Ovary (tissue), 9 donors: ENCODE measurements around the gene CYB5RL. TPM values are rescaled to one million over a fixed set of nuclear protein-coding genes. Genes with fewer than 3 reads are reported as not detected.
"Not testable (repeated sequence)": the region's sequence is repeated elsewhere in the genome, so short reads cannot be mapped to it uniquely, and the experiment has no call there.

ENCODE experiments used
- DNase-seq, 5 donors: peaks; one replicate each; pipeline ENCODE4 v3.0.0-alpha.2; 2019 to 2020
- H3K27ac ChIP-seq, 2 donors: fragments of 200-600 bp; one replicate each; pipeline versions ENCODE4 v1.5.1 to v1.8.0; 2019 to 2022
- H3K27me3 ChIP-seq: fragments of 200-600 bp; one replicate; pipeline ENCODE4 v1.8.0; 2022
- H3K36me3 ChIP-seq: fragments of 200-600 bp; sonication (generic); one replicate; pipeline ENCODE4 v1.5.1; 2019
- H3K4me1 ChIP-seq: one replicate; pipeline ENCODE4 v1.8.1; 2013; ENCODE audit warnings: mild to moderate bottlenecking, moderate library complexity; ENCODE audit not compliant: insufficient read depth
- H3K4me3 ChIP-seq: fragments of 200-600 bp; sonication (generic); one replicate; pipeline ENCODE4 v1.5.1; 2017
- H3K9me3 ChIP-seq, 2 donors: fragments of 200-600 bp in 1 of 2; sonication (generic) in 1 of 2; one replicate each; pipeline versions ENCODE4 v1.5.1 to v1.8.1; 2013 to 2019; ENCODE audit warnings: mild to moderate bottlenecking in 1 of 2, moderate library complexity in 1 of 2
- CTCF ChIP-seq, 3 donors: fragments of 450-650 bp in 2 of 3; fragments of 200-600 bp in 1 of 3; IDR thresholded peaks; one replicate each; pipeline versions ENCODE4 v1.5.1 to v1.8.0; 2016 to 2022; ENCODE audit warnings: antibody characterized with exemption in 3 of 3, mild to moderate bottlenecking in 1 of 3
- EP300 ChIP-seq: sonication (generic); formaldehyde crosslinking; IDR thresholded peaks from one replicate; pipeline ENCODE4 v1.6.1; 2017; ENCODE audit warnings: antibody characterized with exemption
- POLR2A ChIP-seq: fragments of 450-650 bp; IDR thresholded peaks from one replicate; pipeline ENCODE4 v1.6.1; 2017; ENCODE audit warnings: antibody characterized with exemption, mild to moderate bottlenecking, moderate library complexity
- WGBS, 3 donors: extraction: QIAGEN DNeasy Blood & Tissue Kit in 1 of 3; methylation state at CpG; one replicate each; pipeline versions ENCODE4 v1.1.5 to v1.1.7; 2013 to 2017; 5-methylcytosine and 5-hydroxymethylcytosine counted together
- intact Hi-C, 4 donors: fragments of 100-400 bp; cut with DNase I; formaldehyde crosslinking; loops; one replicate each; pipeline versions ENCODE4 v1.11.0 to v1.15.1; 2022 to 2023
- polyA plus RNA-seq, 2 donors: library from polyadenylated mRNA; stranded (reverse); fragments of 200-250 nt in 1 of 2; fragments of 350-450 nt in 1 of 2; fragmentation: Illumina TruSeq in 1 of 2; extraction: RNeasy Lipid Tissue Mini Kit (QIAGEN cat#74804) in 1 of 2; gene quantifications; one replicate each; pipeline ENCODE4 v1.2.3, GENCODE V29; 2013 to 2014
- total RNA-seq, 7 donors: library from RNA; depleted of rRNA in 2 of 7; stranded (reverse); fragments of >200 nt in 2 of 7; fragmentation: NEBNext Ultra II Directional in 3 of 7; extraction: Animal tissue kit (Norgen Biotek cat#: 25700) in 3 of 7; gene quantifications; one replicate each; pipeline versions ENCODE4 v1.1.0 to v1.2.4, GENCODE V29; 2016 to 2023
- donor health status: DM: no; HTN: no; CAD: no; lungs with moderate emphysema.
- donor health status: DM: no; HTN: no; CAD: no.
- donor health status: Bipolar disorder and iron deficiency.
- donor health status: DM: yes; HTN: yes; CAD: no.
- donor health status: DM: no; HTN: no; CAD: no.
- donor health status: DM: yes; HTN: yes; CAD: no.

The CYB5RL gene
- total and polyA plus RNA-seq, 9 donors: 2.3 to 9.6 (median 7.4) TPM

- no peaks in the 10 kb centered on the region for H3K36me3 ChIP-seq
Observed at GRCh38 chr1:54237586-54237985, 37.8 kb upstream of the CYB5RL start.

GRCh38 chr1:54234284-54234683 lies 34.5 kb upstream of the CYB5RL start:
- no peak for DNase-seq
- H3K9me3 ChIP-seq: no peaks in the 10 kb centered on the region
- no peaks in the 10 kb centered on the region for H3K4me1 ChIP-seq
- no peaks in the 10 kb centered on the region for H3K27me3 ChIP-seq
- intact Hi-C loops: no loop called here
- H3K4me3 ChIP-seq: no peak overlapping the region
- no peaks in the 10 kb centered on the region for H3K36me3 ChIP-seq
- H3K27ac ChIP-seq: no peak overlapping the region
- TF ChIP-seq CTCF (IDR thresholded peaks at IDR 0.05) (no peak), EP300 (no peak), POLR2A (no peak)
- WGBS, 3 donors: 82 to 91% (median 85%) methylated on average over 2 of the region's 2 CpGs

More at GRCh38 chr1:54237586-54237985, 37.8 kb upstream of the CYB5RL start:
- no peak for DNase-seq
- TF ChIP-seq CTCF (IDR thresholded peaks at IDR 0.05) (no peak), POLR2A (no peak), EP300 (no peak)
- H3K9me3 ChIP-seq: no peaks in the 10 kb centered on the region
- H3K4me1 ChIP-seq: no peaks in the 10 kb centered on the region
- no peak overlapping the region for H3K4me3 ChIP-seq
- intact Hi-C loops: no loop called here
- no peak overlapping the region for H3K27ac ChIP-seq
- no peaks in the 10 kb centered on the region for H3K27me3 ChIP-seq
- 87 to 88% (median 88%) methylated on average over 10 of the region's 10 CpGs for WGBS, 3 donors

- DNase-seq, intact Hi-C loops: not testable (repeated sequence)
- WGBS, 3 donors: 94 to 100% (median 97%) methylated on average over 9 to 31 of the region's 33 CpGs
Observed at GRCh38 chr1:54233196-54233595, 33.4 kb upstream of the CYB5RL start.

GRCh38 chr1:54230507-54231339 lies 30.9 kb upstream of the CYB5RL start:
- H3K36me3 ChIP-seq: no peaks in the 10 kb centered on the region
- WGBS, 3 donors: 79 to 81% (median 80%) methylated on average over 15 of the region's 15 CpGs
- no peaks in the 10 kb centered on the region for H3K9me3 ChIP-seq
- intact Hi-C loops: no loop called here
- TF ChIP-seq POLR2A: no peak
- no peak for TF ChIP-seq CTCF (IDR thresholded peaks at IDR 0.05)
- TF ChIP-seq EP300: no peak
- no peak overlapping the region for H3K27ac ChIP-seq
- no peak for DNase-seq
- H3K4me3 ChIP-seq: no peak overlapping the region
- no peaks in the 10 kb centered on the region for H3K27me3 ChIP-seq
- H3K4me1 ChIP-seq: no peaks in the 10 kb centered on the region

More at GRCh38 chr1:54233196-54233595, 33.4 kb upstream of the CYB5RL start:
- H3K36me3 ChIP-seq, H3K4me3 ChIP-seq, H3K4me1 ChIP-seq, H3K27ac ChIP-seq, H3K9me3 ChIP-seq, H3K27me3 ChIP-seq: not testable (repeated sequence)

GRCh38 chr1:54229281-54229891 lies 29.6 kb upstream of the CYB5RL start:
- WGBS, 3 donors: 45 to 50% (median 48%) methylated on average over 11 of the region's 11 CpGs
- TF ChIP-seq POLR2A (no peak), EP300 (no peak)
- intact Hi-C loops: no loop called here
- Histone ChIP-seq H3K27ac (no peak overlapping the region), H3K4me1 (no peaks in the 10 kb centered on the region), H3K36me3 (no peaks in the 10 kb centered on the region), H3K4me3 (no peak overlapping the region), H3K27me3 (no peaks in the 10 kb centered on the region), H3K9me3 (no peaks in the 10 kb centered on the region)
- DNase-seq: peak in 4 of 5 donors; percentile 45 to 69 (median 58)
